ENCODE measurements around the gene SNX3.

Gene SNX3

DNA sequence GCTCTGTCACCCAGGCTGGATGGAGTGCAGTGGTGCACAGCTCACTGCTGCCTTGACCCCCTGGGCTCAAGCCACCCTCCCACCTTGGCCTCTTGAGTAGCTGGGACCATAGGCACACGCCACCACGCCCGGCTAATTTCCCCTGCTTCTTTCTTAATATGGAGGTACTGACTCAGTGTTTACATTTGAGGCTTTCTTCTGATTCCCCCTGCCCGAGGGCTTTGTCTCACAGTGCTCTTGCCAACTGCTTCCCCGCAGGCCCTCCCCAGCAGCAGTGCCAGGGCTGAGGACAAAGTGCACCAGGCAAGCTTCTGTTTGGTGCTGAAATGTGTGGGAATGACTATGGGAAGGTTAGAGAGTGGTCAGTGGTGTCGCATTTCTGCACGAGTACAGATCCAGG is 60.2 kb downstream of the SNX3 start:
- TF ChIP-seq, protein P1, sequence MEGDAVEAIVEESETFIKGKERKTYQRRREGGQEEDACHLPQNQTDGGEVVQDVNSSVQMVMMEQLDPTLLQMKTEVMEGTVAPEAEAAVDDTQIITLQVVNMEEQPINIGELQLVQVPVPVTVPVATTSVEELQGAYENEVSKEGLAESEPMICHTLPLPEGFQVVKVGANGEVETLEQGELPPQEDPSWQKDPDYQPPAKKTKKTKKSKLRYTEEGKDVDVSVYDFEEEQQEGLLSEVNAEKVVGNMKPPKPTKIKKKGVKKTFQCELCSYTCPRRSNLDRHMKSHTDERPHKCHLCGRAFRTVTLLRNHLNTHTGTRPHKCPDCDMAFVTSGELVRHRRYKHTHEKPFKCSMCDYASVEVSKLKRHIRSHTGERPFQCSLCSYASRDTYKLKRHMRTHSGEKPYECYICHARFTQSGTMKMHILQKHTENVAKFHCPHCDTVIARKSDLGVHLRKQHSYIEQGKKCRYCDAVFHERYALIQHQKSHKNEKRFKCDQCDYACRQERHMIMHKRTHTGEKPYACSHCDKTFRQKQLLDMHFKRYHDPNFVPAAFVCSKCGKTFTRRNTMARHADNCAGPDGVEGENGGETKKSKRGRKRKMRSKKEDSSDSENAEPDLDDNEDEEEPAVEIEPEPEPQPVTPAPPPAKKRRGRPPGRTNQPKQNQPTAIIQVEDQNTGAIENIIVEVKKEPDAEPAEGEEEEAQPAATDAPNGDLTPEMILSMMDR (IDR thresholded peaks at IDR 0.05), result no peak
- Histone ChIP-seq H3K27ac (no peak overlapping the region), H3K4me1 (no peaks in the 10 kb centered on the region), H3K4me3 (no peak overlapping the region), H3K9me3 (no peaks in the 10 kb centered on the region), H3K36me3 (peaks cover 0 to 25% (median 0%) of the 10 kb centered on the region in 3 donors), H3K27me3 (no peaks in the 10 kb centered on the region)
- no peak for DNase-seq
- intact Hi-C loops (cut with DNase I; ENCODE audit: low total_unique reads), result no loop called here

DNA sequence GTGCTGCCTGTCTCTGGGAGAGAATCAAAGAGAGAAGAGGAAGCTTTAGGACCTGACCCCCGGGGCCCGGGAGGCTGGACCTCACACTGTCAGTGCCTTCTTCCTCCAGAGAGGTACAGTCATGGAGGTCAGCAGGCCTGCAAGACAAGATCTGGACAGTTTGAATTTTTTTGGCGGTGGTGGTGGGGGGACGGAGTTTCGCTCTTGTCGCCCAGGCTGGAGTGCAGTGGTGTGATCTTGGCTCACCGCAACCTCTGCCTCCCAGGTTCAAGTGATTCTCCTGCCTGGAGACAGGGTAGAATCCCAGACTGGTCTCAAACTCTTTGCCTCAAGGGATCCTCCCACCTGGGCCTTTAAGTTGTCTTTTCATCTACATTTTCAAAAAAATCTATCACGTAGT is 60.7 kb downstream of the SNX3 start:
- H3K36me3 ChIP-seq, result peaks cover 0 to 25% (median 0%) of the 10 kb centered on the region in 3 donors
- no peak overlapping the region for H3K4me3 ChIP-seq
- intact Hi-C loops (cut with DNase I; ENCODE audit: low total_unique reads), result no loop called here
- no peak for DNase-seq
- peaks cover 0 to 2% of the 10 kb centered on the region in 2 donors for H3K27me3 ChIP-seq
- H3K27ac ChIP-seq, result no peak overlapping the region
- H3K4me1 ChIP-seq, result no peaks in the 10 kb centered on the region
- TF ChIP-seq, protein P1 (IDR thresholded peaks at IDR 0.05), result no peak
- no peaks in the 10 kb centered on the region for H3K9me3 ChIP-seq

DNA sequence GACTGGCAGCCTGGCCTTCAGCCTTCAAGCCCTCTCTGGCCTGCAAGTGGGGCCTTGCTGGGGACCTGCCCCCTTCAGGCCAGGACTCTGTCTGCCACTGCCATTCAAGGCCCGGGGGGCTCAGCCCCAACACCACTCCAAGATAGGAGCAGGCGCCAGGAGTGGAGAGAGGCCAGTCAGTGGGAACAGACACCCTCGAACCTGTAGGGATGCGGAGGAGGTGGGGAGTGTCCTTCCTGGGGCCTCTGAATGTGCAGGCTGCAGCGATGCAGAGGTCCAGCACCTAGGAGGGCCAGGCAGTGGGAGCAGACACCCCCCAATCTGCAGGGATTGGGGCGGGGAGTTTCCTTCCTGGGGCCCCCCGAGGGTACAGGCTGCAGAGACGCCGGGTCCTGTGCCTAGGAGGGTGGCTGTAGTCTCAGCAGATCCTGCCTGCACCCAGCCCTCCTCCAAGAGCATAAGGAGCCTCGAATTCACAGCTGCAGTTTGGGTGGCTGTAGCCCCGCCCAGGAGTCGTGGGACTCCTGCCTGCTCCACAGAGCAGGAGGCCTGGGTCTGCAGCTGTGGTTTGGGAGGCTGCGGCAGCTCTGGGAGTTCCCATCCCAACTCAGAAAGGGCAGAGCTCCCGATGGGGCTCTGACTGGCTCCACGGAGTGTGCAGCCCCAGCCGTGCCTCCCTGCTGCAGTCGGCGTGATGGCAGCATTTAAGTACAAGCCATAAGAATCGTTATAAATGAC is 61.9 kb downstream of the SNX3 start:
- intact Hi-C loops (cut with DNase I; ENCODE audit: low total_unique reads), result no loop called here
- TF ChIP-seq, protein P1 (IDR thresholded peaks at IDR 0.05), result no peak
- H3K9me3 ChIP-seq, result no peaks in the 10 kb centered on the region
- no peak for DNase-seq
- no peak overlapping the region for H3K4me3 ChIP-seq
- H3K27ac ChIP-seq, result no peak overlapping the region
- peaks cover 0 to 19% (median 0%) of the 10 kb centered on the region in 3 donors for H3K36me3 ChIP-seq
- peaks cover 0 to 4% of the 10 kb centered on the region in 2 donors for H3K27me3 ChIP-seq
- H3K4me1 ChIP-seq, result no peaks in the 10 kb centered on the region

DNA sequence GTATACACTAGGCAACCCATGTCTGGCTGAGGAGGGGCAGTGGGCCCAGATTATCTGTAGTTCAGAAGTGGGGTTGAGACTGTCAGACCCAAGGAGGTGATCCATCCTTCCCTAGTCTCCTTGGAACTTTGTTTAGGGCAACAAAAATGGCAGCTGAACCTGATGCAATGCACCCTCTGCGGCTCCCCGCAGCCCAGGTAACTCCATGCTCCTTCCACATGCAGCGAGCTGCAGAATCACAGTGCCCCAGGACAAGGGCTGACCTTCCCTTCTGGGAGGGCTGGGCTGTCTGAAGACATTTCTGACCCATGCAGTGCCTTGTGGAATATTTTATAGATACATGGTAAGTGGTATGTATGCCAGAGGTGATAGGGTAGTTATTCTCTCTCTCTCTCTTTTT is 65.6 kb downstream of the SNX3 start:
- Histone ChIP-seq H3K27me3 (peaks cover 0 to 4% of the 10 kb centered on the region in 2 donors), H3K9me3 (no peaks in the 10 kb centered on the region), H3K27ac (no peak overlapping the region), H3K4me1 (no peaks in the 10 kb centered on the region), H3K4me3 (no peak overlapping the region), H3K36me3 (peaks cover 0 to 3% (median 0%) of the 10 kb centered on the region in 3 donors)
- DNase-seq, result no peak
- intact Hi-C loops (cut with DNase I; ENCODE audit: low total_unique reads), result no loop called here
- TF ChIP-seq, protein P1 (IDR thresholded peaks at IDR 0.05), result no peak

DNA sequence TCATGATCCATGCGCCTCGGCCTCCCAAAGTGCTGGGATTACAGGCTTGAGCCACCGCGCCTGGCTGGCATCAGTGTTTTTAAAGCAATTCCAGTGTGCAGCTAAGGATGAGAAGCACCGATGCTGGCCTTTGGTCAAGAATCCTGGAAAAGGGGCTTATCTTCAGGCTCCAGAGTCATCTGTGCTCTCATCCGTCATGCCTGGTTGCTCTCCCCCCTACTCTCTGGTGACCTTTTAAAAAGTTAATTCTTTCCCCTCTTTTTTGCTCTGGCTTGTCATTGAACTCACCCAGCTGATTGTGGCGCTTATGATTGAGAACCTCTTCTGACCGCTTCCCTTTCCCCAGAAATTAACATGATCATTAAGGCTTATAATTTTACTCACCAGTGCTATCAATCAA is 66.3 kb downstream of the SNX3 start:
- no peak overlapping the region for H3K4me3 ChIP-seq
- TF ChIP-seq, protein P1 (IDR thresholded peaks at IDR 0.05), result no peak
- H3K9me3 ChIP-seq, result no peaks in the 10 kb centered on the region
- intact Hi-C loops (cut with DNase I; ENCODE audit: low total_unique reads), result no loop called here
- no peak for DNase-seq
- no peak overlapping the region for H3K27ac ChIP-seq
- peaks cover 0 to 4% of the 10 kb centered on the region in 2 donors for H3K27me3 ChIP-seq
- H3K36me3 ChIP-seq, result no peaks in the 10 kb centered on the region
- no peaks in the 10 kb centered on the region for H3K4me1 ChIP-seq
